22Rv1 (cell line): ENCODE data around the gene UBXN2A.

ENCODE experiments used
- H3K27ac ChIP-seq: fragments of 450-650 bp; 2 replicates; pipeline ENCODE4 v1.5.1; 2017
- ZFX ChIP-seq: fragments of 450-650 bp; IDR thresholded peaks from 2 replicates; pipeline ENCODE4 v1.6.1; 2017; ENCODE audit warnings: antibody characterized with exemption, borderline replicate concordance
- TF ChIP-seq, protein P1 (sequence below): fragments of 450-650 bp; IDR thresholded peaks from 2 replicates; pipeline ENCODE4 v1.5.1; 2017; ENCODE audit warnings: mild to moderate bottlenecking

The UBXN2A gene

DNA sequence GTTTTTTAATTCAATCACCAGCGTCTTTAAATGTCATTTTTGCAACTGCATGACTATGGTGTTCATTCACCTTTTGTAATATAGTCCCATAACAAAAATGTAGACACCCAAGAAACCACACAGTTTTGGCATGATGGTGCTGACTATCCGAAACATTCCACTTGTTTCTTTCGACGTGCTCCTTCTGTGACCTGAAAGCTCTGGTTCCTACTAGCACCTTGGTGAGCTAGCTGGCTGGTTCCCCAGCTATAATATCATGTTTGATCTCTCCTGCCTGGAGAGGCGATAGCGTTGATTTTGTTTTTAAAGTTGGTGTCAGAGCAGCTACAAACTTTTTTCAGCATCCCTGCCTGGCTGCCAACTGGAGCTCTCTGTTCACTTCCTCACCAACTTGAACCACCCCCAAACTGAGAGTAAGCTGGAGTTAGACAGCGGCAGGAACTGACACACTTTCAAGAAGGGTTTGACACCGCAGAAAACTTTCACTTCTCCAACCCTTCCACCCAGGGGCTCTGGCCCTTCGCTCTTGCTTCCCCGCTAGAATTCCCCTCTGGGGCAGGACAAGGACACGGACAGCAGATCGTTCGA is 14.5 kb upstream of the UBXN2A start:
- no peak for TF ChIP-seq ZFX
- TF ChIP-seq, protein P1, sequence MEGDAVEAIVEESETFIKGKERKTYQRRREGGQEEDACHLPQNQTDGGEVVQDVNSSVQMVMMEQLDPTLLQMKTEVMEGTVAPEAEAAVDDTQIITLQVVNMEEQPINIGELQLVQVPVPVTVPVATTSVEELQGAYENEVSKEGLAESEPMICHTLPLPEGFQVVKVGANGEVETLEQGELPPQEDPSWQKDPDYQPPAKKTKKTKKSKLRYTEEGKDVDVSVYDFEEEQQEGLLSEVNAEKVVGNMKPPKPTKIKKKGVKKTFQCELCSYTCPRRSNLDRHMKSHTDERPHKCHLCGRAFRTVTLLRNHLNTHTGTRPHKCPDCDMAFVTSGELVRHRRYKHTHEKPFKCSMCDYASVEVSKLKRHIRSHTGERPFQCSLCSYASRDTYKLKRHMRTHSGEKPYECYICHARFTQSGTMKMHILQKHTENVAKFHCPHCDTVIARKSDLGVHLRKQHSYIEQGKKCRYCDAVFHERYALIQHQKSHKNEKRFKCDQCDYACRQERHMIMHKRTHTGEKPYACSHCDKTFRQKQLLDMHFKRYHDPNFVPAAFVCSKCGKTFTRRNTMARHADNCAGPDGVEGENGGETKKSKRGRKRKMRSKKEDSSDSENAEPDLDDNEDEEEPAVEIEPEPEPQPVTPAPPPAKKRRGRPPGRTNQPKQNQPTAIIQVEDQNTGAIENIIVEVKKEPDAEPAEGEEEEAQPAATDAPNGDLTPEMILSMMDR, result no peak
- peak overlapping the region; percentile 91 for H3K27ac ChIP-seq

DNA sequence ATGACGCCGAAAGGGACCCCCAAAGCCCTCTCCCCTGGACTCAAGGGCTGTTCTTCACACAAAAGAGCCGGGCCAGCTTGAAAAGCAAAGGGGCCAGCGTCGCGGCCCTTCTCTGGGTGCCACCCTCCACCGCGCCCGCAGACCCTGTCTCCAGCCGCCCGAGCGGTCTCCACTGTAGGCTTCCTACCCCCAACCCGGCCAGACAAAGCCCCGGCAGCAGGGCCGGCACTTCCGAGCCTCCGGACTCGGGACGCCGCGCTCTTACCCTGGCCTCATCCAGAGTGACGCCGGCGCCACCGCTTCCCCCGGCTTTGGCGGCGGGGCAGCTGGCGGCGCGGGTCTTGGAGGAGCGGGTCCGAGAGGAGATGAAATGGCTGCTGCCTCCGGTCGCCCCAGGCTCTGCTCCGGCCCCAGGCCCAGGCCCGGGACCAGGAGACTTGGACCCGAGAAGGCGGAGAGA is 13.9 kb upstream of the UBXN2A start:
- peak overlapping the region; percentile 91 for H3K27ac ChIP-seq
- TF ChIP-seq ZFX, result no peak
- TF ChIP-seq, protein P1, result no peak

DNA sequence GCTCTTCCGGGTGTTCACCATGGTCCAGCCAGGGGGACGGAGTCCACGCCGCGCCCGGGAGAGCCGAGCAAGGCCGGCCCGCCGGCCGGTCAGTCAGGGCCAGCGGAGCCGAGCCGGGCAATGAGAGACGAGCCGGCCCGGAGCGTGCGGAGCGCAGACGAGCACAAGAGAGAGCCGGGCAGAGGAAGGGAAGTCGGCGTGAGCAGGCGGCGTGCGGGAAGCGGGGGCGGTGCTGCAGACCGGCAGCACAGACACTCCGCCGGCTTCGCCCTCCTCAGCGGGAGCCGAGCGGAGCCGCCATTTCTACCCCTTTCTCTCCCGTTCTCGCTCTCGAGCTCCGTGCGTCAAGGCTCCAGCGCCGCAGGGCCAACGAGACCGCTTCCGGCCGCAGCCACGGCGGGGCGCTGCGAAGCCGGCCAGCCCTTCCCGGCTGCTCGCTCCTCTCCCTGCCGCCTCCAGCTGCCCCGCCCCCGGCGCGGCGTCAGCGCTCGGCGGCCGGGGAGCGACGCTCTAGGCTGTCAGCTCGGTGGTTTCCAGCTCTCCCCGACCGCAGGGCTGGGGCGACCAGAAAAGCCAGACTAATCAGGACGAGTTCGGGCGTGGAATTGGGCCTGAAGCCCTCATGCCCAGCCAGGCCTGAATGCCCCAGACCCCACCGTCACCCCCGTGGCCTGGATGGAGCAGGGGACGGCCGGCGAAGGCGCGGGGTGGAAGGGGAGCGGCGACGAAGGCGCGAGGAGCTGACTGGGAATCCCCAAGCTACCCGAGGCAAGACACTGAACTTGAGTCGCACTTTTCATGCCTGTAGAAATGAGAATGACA is 13.3 kb upstream of the UBXN2A start, which contains the start of gene ATAD2B:
Gene ATAD2B (minus strand): TSS at position 374 of the 822 bp plus-strand sequence. CDS start 353 bp downstream, at position 21.
- H3K27ac ChIP-seq, result peak within 1 kb of the TSS; percentile 91
- TF ChIP-seq, protein P1, result peak; percentile 95
- no peak for TF ChIP-seq ZFX

DNA sequence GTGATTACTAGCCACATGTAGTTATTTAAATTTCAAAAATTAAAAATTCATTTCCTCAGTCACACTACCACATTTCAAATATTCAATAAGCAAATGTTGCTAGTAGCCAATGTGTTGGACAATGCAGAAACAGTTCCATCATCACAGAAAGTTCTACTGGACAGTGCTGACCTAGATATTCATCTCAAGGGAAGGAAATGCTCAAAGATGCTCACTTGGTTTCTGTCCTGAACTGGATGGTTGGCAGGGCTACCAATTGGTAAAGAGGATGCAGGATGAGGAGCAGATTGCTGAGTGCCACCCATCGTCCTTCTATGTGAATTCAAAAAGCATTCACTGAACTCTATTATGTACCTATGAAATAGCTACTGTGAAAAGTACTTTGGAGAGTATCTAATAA is 6.0 kb upstream of the UBXN2A start:
- H3K27ac ChIP-seq, result no peak overlapping the region
- TF ChIP-seq ZFX, result no peak
- TF ChIP-seq, protein P1, result no peak

DNA sequence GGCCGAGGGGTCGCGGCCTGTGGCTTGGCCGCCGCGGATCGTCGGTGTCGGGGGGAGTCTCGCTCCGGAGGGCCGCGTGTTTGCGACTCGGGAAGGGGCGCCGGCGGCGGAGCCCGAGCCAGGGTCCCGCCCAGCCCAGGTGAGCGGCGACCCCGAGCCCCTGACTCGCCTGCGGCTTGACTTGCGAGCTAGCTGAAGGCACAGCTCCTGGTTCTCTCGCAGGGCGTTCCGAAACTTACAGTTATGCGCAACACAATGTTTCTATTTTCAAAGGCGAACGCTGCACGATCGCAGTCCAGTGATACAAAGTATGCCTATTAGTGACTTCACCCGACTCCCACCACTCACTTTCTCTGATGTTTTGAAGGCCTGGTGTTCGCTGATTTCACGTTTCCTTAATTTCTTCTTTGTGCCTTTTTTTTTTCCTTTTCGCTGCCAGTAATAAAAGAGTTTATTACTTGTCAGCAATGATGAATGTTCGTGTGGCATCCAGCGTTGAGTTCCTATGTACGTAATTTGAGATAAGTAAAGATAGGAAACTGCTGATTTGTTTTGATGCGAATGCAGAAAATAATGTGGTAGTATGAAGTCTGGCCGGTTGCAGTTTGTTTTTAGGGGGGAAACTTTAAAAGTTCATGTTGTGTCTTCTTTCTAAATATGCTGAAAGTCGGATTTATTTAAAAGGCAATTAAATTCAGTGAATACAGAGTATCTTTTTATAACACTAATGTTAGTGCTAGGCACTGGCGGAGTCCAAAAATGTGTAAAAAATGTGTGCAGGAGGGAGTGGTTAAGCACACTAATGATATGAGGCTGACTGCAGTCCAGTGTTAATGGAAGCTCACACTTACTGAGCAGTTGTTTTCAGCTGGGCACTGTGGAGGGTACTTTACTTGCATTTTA is 706 bp downstream of the UBXN2A start:
- TF ChIP-seq ZFX, result no peak
- TF ChIP-seq, protein P1, result no peak
- H3K27ac ChIP-seq, result peak overlapping the region; percentile 77

DNA sequence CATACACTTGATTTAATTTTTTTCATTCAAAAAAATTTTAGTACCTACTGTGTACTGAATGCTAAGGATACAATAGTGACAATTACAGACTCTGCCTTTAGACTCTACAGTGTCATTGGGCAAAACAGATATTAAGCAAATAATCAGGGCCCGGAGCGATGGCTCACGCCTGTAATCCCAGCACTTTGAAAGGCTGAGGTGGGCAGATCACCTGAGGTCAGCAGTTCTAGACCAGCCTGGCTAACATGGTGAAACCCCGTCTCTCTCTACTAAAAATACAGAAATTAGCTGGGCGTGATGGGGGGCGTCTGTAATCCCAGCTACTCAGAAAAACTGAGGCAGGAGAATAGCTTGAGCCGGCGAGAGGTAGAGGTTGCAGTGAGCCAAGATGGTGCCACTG is 1.4 kb downstream of the UBXN2A start:
- H3K27ac ChIP-seq, result no peak overlapping the region
- TF ChIP-seq, protein P1, result no peak
- TF ChIP-seq ZFX, result no peak
